Activated T-helper 17 cell treated with anti-CD3 and anti-CD28 coated beads, Interleukin-2, amount 50 U/mL, for 72 hours (primary cell): Measurements from ENCODE around the gene MAN1C1. TPM values are rescaled to one million over a fixed set of nuclear protein-coding genes. Genes with fewer than 3 reads are reported as not detected.
"Not testable (repeated sequence)": the region's sequence is repeated elsewhere in the genome, so short reads cannot be mapped to it uniquely, and the experiment has no call there.

Experiments used
- ATAC-seq: fragments of 150-1000 bp; cut with Tn5 transposase; replicated peaks from 2 replicates; pipeline ENCODE4 v1.10.0; 2021; ENCODE audit warnings: mild to moderate bottlenecking, moderate library complexity
- H3K27ac Mint-ChIP-seq: one replicate; pipeline ENCODE4 v1.8.0; 2022; ENCODE audit warnings: mixed read lengths
- H3K27me3 Mint-ChIP-seq: one replicate; pipeline ENCODE4 v1.8.0; 2022; ENCODE audit warnings: mixed read lengths
- H3K36me3 Mint-ChIP-seq: one replicate; pipeline ENCODE4 v1.8.0; 2022; ENCODE audit warnings: low read depth, mild to moderate bottlenecking, mixed read lengths
- H3K4me1 Mint-ChIP-seq: one replicate; pipeline ENCODE4 v1.8.0; 2022; ENCODE audit warnings: mixed read lengths
- H3K4me3 Mint-ChIP-seq: one replicate; pipeline ENCODE4 v1.8.0; 2022; ENCODE audit warnings: mild to moderate bottlenecking, mixed read lengths
- H3K9me3 Mint-ChIP-seq: one replicate; pipeline ENCODE4 v1.8.0; 2022; ENCODE audit warnings: mixed read lengths
- total RNA-seq, 2 donors: library from RNA; stranded (reverse); gene quantifications; one replicate each; pipeline ENCODE4 v1.2.3, GENCODE V29; 2022

Gene MAN1C1
- total RNA-seq, 2 donors from 2014 or later: 6.2 to 7.7 TPM

DNA sequence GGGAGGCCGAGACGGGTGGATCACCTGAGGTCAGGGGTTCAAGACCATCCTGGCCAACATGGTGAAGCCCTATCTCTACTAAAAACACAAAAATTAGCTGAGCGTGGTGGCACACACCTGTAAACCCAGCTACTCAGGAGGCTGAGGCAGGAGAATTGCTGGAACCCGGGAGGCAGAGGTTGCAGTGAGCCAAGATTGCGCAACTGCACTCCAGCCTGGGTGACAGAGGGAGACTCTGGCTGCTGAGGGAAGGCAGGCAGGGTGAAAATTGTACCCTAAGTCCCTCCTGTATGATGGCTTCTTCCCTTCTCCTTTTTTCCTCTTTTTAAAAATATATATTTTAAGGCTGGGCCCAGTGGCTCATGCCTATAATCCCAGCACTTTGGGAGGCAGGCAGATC is 19.9 kb upstream of the MAN1C1 start:
- H3K9me3 Mint-ChIP-seq, H3K4me1 Mint-ChIP-seq, H3K27ac Mint-ChIP-seq, H3K36me3 Mint-ChIP-seq, H3K4me3 Mint-ChIP-seq, ATAC-seq, H3K27me3 Mint-ChIP-seq: not testable (repeated sequence)

DNA sequence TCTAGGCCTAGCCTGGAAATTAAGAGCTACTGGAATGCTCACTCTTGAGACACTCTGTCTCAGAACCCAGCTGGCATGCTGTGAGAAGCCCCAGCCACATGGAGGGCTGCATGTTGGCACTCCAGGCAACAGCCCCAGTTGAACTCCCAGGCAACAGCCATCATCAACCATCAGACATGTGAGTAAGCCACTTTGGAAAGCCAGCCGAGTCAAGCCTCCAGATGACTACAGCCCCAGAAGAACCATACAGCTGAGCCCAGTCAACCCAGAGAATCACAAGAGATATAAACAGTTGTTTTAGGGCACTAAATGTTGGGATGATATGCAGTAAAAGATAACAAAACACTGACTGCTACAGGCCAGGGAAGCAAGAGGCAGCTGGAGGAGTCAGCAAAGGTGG is 17.7 kb upstream of the MAN1C1 start:
- Mint-ChIP-seq H3K4me3 (no peak overlapping the region), H3K27ac (no peak overlapping the region), H3K36me3 (no peaks in the 10 kb centered on the region), H3K9me3 (no peaks in the 10 kb centered on the region), H3K4me1 (peaks cover 7% of the 10 kb centered on the region), H3K27me3 (no peaks in the 10 kb centered on the region)
- ATAC-seq: no peak

DNA sequence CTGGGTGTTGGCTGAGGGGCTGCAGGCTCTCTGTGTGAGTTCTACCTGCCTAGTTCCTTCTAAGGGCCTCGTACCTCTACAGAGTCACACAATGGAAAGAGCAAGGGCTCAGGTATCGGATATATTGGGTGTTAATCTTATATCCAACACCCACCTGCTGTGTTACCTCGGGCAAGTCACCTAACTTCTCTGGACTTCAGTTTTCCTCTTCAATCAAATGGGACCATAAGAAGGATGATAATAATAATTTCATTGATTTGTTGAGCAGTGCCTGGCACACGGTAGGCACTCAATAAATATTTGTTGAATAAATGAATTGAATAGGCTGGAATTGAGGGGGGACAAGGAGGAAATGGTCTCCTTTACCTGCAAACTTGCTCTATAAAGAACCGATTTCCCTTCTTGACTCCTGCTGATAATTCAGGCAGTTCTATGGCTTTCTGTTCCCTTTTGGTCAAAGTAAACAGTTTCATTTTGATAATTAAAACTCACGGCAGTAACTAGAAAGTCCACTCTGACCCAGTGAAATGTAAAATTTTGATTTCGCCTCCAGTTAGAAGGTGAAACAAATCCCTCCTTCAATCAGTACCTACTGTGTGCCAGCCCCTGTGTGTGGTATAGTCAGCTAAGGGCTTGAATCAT is 16.5 kb upstream of the MAN1C1 start:
- ATAC-seq: no peak
- H3K36me3 Mint-ChIP-seq: no peaks in the 10 kb centered on the region
- H3K27me3 Mint-ChIP-seq: no peaks in the 10 kb centered on the region
- H3K4me3 Mint-ChIP-seq: no peak overlapping the region
- H3K9me3 Mint-ChIP-seq: no peaks in the 10 kb centered on the region
- H3K4me1 Mint-ChIP-seq: peaks cover 1% of the 10 kb centered on the region
- H3K27ac Mint-ChIP-seq: peak overlapping the region; percentile 20

DNA sequence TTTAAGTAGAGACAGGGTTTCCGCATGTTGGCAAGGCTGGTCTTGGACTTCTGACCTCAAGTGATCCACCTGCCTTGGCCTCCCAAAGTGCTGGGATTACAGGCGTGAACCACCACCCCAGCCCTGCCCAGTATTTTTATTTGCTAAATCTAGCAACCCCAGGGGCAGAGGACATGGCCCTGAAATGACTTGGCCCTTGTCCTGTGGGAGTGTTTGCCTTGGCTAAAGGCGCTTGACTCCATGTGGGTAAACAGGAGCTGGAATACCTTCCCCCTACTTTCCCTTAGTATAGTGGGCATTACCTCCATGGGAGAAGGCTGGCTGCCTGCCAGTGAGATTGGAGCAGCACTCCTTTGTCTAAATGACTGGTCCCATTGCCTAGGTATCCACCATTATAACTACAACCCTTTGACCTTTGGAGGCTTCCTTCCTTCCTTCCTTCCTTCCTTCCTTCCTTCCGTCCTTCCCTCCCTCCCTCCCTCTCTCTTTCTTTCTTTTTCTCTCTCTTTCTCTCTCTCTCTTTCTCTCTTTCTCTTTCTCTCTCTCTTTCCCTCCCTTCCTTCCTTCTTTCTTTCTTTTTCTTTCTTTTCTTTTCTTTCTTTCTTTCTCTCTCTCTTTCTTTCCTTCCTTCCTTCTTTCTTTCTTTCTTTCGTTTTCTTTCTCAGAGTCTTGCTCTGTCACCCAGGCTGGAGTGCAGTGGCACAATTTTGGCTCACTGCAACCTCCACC is 15.5 kb upstream of the MAN1C1 start:
- H3K4me3 Mint-ChIP-seq, H3K27ac Mint-ChIP-seq, H3K4me1 Mint-ChIP-seq, H3K9me3 Mint-ChIP-seq, ATAC-seq, H3K36me3 Mint-ChIP-seq, H3K27me3 Mint-ChIP-seq: not testable (repeated sequence)

DNA sequence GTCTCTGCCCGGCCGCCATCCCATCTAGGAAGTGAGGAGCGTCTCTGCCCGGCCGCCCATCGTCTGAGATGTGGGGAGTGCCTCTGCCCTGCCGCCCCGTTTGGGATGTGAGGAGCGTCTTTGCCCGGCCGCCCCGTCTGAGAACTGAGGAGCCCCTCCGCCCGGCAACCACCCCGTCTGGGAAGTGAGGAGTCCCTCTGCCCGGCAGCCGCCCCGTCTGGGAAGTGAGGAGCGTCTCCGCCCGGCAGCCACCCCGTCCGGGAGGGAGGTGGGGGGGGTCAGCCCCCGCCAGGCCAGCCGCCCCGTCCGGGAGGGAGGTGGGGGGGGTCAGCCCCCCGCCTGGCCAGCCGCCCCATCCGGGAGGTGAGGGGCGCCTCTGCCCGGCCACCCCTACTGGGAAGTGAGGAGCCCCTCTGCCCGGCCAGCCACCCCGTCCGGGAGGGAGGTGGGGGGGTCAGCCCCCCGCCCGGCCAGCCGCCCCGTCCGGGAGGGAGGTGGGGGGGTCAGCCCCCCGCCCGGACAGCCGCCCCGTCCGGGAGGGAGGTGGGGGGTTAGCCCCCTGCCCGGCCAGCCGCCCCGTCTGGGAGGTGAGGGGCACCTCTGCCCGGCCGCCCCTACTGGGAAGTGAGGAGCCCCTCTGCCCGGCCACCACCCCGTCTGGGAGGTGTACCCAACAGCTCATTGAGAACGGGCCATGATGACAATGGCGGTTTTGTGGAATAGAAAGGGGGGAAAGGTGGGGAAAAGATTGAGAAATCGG is 12.6 kb upstream of the MAN1C1 start:
- not testable (repeated sequence) for H3K4me3 Mint-ChIP-seq, H3K4me1 Mint-ChIP-seq, ATAC-seq, H3K27me3 Mint-ChIP-seq, H3K36me3 Mint-ChIP-seq, H3K9me3 Mint-ChIP-seq, H3K27ac Mint-ChIP-seq

DNA sequence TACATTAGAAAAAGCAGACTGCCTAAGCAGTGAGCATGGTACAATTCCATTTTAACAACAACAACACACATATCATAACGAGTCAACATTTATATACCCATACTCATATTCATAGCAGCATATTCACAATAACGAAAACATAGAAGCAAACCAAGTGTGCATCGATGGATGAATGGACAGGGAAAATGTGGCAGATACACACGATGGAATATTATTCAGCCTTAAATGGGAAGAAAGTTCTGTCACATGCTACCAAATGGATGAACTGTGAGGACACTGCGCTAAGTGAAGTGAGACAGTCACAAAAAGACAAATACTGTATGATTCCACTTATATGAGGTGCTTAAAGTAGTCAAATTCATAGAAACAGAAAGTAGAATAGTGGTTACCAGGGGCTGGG is 9.5 kb upstream of the MAN1C1 start:
- H3K27ac Mint-ChIP-seq: no peak overlapping the region

DNA sequence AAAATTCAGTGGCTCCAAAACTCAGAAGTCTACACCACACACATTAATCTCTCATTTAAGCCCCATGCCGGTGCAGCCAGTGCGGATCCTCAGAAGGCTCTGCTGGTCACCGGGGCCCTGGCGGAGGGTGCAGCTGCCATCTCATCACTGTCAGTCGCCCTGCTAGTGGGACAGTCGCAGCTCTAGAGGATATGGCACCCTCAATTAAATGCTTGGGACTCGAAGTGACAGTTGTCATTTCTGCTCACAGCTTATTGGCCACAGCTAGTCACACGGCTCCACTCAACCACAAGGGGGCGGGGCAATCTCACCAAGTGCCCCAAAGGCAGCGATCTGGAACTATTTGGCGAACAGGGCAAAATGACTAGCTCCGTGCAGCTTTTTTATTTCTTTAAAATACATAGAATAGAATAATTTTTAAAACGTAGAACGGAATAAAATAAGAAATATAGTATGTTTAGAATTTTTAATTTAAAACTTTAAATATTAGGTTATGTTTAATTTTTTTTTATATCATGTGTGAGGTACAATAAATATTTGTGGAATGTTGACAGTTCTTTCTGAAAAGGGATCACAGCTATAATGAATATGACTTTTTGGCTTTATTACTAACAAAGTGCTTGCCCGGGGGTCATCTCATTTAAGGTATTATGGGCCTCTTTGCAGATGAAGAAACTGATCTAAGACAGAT is 8.0 kb upstream of the MAN1C1 start:
- Mint-ChIP-seq H3K27me3 (peaks cover 8% of the 10 kb centered on the region), H3K36me3 (no peaks in the 10 kb centered on the region), H3K9me3 (no peaks in the 10 kb centered on the region), H3K4me1 (no peaks in the 10 kb centered on the region), H3K27ac (no peak overlapping the region), H3K4me3 (no peak overlapping the region)
- peak; percentile 99 for ATAC-seq

More for the DNA sequence above, 9.5 kb upstream of the MAN1C1 start:
- Mint-ChIP-seq H3K4me1 (no peaks in the 10 kb centered on the region), H3K9me3 (no peaks in the 10 kb centered on the region), H3K27me3 (peaks cover 6% of the 10 kb centered on the region), H3K36me3 (no peaks in the 10 kb centered on the region), H3K4me3 (no peak overlapping the region)
- ATAC-seq: no peak

DNA sequence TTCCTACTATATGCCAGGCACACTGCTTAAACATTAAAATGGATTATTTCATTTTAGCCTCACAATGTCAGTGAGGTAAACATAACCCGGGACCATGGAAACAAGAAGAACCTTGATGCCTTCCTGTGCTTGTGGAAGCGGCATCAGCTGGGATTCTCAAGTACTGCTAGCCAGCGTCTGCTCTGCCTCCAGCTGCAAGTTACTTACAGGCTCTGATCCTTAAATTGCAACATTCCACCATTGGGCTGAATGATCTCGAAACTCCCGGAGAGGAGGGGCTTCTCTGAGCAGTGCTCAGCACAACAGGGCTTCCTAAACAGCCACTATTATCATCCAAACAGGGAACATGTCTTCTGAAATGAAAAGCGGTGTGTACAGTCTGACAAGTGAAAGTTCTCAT is 6.7 kb upstream of the MAN1C1 start:
- no peaks in the 10 kb centered on the region for H3K36me3 Mint-ChIP-seq
- no peak overlapping the region for H3K4me3 Mint-ChIP-seq
- no peak for ATAC-seq
- peaks cover 8% of the 10 kb centered on the region for H3K27me3 Mint-ChIP-seq
- no peaks in the 10 kb centered on the region for H3K4me1 Mint-ChIP-seq
- no peaks in the 10 kb centered on the region for H3K9me3 Mint-ChIP-seq
- no peak overlapping the region for H3K27ac Mint-ChIP-seq

DNA sequence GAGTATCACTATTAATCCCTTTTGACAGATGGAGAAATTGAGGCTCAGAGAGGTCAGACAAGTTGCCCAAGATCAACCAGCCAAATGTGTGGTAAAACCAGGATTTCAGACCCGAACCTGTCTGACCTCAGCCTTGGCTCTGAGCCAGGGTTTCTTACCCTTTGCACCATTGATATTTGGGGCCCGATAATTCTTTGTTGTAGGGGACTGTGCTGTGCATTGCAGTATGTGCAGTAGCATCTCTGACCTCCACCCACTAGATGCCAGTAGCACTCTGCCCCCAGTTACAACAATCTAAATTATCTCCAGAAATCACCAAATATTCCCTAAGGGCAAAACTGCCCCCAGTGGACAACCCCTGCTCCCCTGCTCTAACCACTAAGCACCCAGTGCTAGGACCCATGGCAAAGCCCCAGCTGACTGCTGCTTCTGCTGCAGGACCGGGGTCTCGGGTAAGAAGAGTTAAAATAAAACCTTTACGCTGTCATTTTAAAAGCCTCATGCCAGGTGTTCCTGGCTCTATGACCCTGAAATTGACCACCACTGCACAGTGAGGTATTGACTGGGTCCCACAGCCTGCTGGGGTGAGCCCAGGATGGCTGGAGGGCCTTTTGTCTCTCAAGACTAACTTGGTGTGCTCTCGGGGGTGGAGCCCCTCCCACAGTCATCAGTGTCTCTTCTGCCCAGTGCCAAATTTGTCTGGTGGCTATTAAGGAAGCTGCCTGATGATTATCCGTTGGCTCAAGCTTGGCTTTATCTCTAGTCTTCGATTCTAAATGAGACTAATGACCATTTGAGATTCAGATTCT is 5.6 kb upstream of the MAN1C1 start:
- peaks cover 8% of the 10 kb centered on the region for H3K27me3 Mint-ChIP-seq
- H3K4me3 Mint-ChIP-seq: no peak overlapping the region
- ATAC-seq: no peak
- H3K36me3 Mint-ChIP-seq: no peaks in the 10 kb centered on the region
- no peak overlapping the region for H3K27ac Mint-ChIP-seq
- H3K9me3 Mint-ChIP-seq: no peaks in the 10 kb centered on the region
- H3K4me1 Mint-ChIP-seq: no peaks in the 10 kb centered on the region

DNA sequence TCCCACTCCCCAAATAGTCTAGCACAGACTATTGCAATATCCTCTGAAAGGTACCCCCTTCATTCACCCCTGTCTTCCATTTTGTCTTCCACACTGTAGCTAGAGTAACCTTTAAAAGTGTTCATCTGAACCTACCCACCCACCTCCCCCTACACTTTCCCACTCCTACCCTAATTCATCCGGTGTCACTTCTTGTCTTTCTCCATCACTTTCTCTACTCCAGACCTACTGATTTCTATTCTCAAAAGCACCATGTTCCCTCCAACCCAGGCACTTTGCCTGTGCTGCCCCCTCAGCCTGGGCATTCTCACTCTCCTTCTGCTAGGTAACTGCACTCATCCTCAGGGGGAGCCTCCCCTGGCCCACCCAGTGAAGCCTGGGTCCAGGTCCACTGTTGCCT is 4.7 kb upstream of the MAN1C1 start:
- H3K36me3 Mint-ChIP-seq: no peaks in the 10 kb centered on the region
- no peak overlapping the region for H3K4me3 Mint-ChIP-seq
- no peaks in the 10 kb centered on the region for H3K9me3 Mint-ChIP-seq
- H3K27ac Mint-ChIP-seq: no peak overlapping the region
- peaks cover 8% of the 10 kb centered on the region for H3K27me3 Mint-ChIP-seq
- no peaks in the 10 kb centered on the region for H3K4me1 Mint-ChIP-seq
- ATAC-seq: no peak

DNA sequence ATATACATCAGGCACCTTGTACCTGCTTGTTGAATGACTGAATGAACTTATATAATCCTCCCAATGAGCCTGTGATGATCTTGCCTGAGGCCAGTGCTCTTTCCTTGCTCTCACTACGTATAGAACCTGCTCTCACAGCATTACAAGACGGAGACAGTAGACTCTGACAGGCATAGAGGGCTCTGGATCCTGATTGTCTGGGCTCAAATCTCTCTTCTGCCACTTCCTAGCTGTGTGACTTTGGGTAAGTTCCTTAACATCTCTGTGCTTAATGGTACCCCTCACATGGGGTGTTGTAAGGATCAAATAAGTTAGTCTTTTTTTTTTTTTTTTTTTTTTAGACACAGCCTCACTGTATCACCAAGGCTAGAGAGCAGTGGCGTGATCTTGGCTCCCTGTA is 4.2 kb upstream of the MAN1C1 start:
- Mint-ChIP-seq H3K4me1 (no peaks in the 10 kb centered on the region), H3K9me3 (no peaks in the 10 kb centered on the region), H3K27me3 (peaks cover 8% of the 10 kb centered on the region), H3K27ac (no peak overlapping the region), H3K4me3 (no peak overlapping the region), H3K36me3 (no peaks in the 10 kb centered on the region)
- ATAC-seq: no peak

DNA sequence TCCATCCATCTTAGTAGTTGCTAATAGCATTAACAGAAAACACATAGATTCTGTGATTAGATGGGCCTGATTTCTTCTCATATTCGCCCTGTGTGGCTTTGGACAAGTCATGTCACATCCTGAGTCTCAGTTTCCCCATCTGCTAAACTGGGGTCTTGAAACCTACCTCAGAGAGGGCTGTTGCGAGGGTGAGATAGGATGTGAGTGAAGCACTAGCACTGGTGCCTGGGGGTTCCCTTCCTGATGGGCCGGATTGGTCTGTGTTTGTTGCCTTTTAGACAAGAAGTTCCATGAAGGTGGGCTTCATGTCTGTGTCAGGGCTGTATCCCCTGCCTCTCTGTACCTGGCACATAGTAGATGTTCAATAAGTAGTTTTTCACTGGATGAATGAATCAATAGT is 3.5 kb upstream of the MAN1C1 start:
- Mint-ChIP-seq H3K36me3 (no peaks in the 10 kb centered on the region), H3K27ac (no peak overlapping the region), H3K4me3 (no peak overlapping the region), H3K4me1 (no peaks in the 10 kb centered on the region), H3K9me3 (no peaks in the 10 kb centered on the region), H3K27me3 (peaks cover 8% of the 10 kb centered on the region)
- no peak for ATAC-seq

DNA sequence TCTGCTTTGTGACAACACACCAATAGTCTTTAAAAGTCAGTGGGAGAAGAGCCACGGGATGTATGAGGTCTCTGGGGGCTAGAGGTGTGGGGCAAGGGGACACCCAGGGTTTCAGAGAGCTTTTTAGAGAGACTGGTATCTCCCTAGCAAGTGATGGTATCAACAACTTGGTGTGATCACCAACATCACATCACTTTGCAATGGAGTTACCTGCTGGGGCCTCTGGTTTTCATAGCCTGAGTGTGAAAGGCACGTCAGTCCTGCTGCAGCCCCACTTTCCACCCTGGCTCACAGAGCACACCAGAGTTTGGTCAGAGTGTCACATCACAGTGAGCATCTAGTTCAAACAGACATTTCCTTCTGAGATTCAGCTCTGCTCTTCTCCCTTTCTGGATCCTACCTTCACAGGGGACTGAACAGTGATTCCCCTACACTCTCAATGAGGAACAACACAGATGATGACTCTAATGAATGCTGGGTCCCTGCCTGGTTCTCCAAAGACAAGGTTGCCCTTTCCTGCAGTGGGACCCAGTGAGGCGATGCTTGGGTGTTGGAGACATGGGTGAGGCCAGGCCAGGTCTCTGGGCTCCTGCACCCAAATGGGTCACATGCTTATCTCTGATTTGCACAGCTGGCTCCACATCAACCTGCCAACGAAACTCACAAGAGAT is 2.0 kb upstream of the MAN1C1 start:
- H3K4me3 Mint-ChIP-seq: no peak overlapping the region
- no peak for ATAC-seq
- H3K27ac Mint-ChIP-seq: no peak overlapping the region
- H3K9me3 Mint-ChIP-seq: no peaks in the 10 kb centered on the region
- no peaks in the 10 kb centered on the region for H3K36me3 Mint-ChIP-seq
- peaks cover 15% of the 10 kb centered on the region for H3K27me3 Mint-ChIP-seq
- peaks cover 14% of the 10 kb centered on the region for H3K4me1 Mint-ChIP-seq

DNA sequence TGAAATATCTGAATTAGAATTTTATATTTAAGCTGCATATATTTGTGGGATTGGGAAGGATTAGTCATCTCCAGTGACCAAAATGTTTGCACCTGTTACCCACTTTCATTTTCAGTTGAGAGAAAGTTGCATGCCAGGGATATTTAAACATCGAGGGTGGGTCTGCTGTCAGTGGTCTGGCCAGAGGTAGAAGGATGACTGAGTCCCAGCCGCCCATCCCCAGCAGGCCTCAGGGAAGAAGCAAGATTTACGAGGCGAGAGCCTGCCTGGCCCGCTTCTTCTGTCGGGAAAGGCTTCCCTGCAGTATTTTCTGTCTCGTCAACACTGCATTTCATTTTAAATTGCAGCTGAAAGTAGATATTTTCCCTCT is 1.4 kb upstream of the MAN1C1 start:
- peak overlapping the region; percentile 9 for H3K4me3 Mint-ChIP-seq
- H3K36me3 Mint-ChIP-seq: no peaks in the 10 kb centered on the region
- ATAC-seq: no peak
- H3K9me3 Mint-ChIP-seq: no peaks in the 10 kb centered on the region
- H3K4me1 Mint-ChIP-seq: peaks cover 20% of the 10 kb centered on the region
- H3K27ac Mint-ChIP-seq: no peak overlapping the region
- H3K27me3 Mint-ChIP-seq: peaks cover 15% of the 10 kb centered on the region
